Middle frontal gyrus (tissue), 1 donor: ENCODE results near the gene ADAMTS17.

Source experiments
- DNase-seq: peaks from one replicate; pipeline ENCODE4 v3.0.0-alpha.2; 2015; ENCODE audit warnings: low spot score; ENCODE audit errors: extremely low spot score

ADAMTS17 gene

GRCh38 chr15:100310513-100311153, 31.1 kb downstream of the ADAMTS17 start:
- DNase-seq: no peak

DNA sequence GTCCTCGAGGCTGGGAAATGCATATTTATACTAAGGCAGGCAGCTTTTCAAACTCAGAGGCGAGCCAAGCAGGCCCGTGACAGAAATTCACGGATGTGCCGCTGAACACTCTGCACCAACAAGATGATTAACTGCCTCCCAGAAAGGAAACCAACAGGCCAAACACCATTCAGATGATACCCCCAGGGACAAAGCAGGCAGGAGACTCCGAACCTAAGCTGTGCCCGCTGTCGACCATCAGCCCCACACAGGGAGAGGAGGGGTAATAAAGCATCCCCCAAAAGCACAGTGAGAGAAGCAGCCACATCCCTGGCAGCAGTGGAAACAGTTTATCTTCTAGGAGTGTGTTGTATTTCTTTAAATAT, 31.8 kb downstream of the ADAMTS17 start:
- no peak for DNase-seq

- DNase-seq: no peak
Observed at GRCh38 chr15:100309109-100310040, 32.4 kb downstream of the ADAMTS17 start.

GRCh38 chr15:100308608-100309007, 33.2 kb downstream of the ADAMTS17 start:
- DNase-seq: no peak

DNA sequence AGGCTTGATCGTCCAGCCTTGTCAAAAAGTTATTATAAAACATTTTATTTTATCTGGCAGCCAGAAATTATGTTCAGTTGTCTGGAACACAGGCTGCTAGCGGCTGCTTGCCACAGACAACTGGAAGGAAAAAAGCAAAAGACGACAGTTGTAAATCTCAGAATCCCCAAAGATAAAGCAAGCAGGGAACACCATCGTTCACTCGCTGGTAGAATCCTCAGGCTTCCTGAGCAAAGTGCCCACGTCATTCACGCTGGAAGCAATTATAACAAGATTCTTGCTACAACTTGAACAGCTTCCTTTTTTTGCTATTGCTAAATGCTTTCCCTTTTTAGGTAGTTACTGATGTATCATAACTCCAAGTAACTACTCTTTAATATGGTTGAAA, 33.6 kb downstream of the ADAMTS17 start:
- no peak for DNase-seq

DNA sequence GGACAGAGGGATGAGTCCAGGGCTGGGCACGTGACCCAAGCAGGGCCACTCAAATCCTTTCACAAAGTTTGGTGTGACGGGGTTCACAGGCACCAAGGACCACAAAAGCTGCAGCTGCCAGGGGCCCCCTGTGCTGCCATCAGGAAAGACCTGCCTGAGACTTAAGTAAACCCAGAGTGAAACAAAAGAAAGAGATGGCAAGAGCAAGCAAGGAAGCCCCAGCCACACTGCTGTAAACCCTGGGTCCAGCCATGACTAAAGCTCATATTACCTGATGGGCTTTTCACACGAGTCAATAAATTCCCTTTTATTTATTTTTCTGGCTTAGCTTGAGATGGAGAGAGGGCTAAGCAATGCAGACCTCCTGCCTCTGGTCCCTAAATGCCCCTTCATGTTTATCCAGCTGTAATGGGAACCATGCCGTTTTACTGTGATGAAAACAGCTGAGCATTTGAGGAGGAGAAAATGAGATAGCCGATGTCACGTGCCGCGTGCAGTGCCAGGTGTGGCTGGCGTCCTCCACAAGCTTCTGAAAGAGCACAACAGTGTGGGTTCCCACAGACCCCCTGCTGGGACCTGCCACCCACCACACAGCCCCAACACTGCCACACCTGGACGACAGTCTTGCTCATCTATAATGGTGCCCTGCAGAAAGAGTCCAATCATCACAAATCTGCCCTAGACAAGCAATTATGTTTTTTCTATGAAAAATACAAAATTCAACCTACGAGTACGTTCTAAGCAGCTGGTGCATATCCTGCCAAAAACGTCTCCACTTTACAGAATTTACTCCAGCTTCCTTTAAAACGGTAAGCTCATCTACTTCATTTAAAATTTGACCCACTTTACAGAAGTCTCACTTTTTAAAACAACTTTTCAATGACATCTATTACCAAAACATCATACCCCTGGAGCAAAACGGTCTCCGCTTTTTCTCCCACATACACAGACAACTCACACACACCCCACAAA, 34.2 kb downstream of the ADAMTS17 start:
- DNase-seq: no peak

- DNase-seq: no peak
Observed at GRCh38 chr15:100306098-100306497, 35.7 kb downstream of the ADAMTS17 start.

GRCh38 chr15:100301910-100302431, 39.8 kb downstream of the ADAMTS17 start:
- DNase-seq: no peak

DNA sequence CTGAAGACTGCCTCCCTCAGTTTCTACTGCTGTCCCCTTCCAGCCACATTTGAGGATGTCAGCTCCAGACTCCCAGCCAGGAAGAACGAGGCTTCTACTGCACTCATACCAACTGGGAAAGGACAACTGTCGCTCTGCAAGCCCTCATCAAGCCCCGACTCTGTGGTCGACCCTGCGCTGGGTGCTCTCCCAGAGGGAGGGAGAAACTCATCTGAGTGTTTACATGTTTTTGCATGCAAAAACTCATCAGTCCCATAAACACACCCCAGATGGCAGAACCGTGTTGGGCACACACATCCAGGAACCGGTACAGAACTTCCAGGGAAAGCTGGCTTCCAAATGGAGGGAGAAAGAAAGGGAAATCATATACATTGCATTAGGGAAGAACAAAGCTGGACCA, 43.5 kb downstream of the ADAMTS17 start:
- DNase-seq: no peak

- DNase-seq: no peak
Observed at GRCh38 chr15:100297812-100298211, 44.0 kb downstream of the ADAMTS17 start.

- no peak for DNase-seq
Observed at GRCh38 chr15:100295939-100296565, 45.7 kb downstream of the ADAMTS17 start.

DNA sequence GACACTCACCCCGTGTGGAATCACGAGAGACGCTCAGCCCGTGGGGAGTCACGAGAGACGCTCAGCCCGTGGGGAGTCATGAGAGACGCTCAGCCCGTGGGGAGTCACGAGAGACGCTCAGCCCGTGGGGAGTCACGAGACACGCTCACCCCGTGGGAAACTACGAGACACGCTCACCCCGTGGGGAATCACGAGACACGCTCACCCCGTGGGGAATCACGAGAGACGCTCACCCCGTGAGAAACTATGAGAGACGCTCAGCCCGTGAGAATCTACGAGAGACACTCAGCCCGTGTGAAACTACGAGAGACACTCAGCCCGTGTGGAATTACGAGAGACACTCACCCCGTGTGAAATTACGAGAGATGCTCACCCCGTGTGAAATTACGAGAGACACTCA, 49.8 kb downstream of the ADAMTS17 start:
- no peak for DNase-seq

DNA sequence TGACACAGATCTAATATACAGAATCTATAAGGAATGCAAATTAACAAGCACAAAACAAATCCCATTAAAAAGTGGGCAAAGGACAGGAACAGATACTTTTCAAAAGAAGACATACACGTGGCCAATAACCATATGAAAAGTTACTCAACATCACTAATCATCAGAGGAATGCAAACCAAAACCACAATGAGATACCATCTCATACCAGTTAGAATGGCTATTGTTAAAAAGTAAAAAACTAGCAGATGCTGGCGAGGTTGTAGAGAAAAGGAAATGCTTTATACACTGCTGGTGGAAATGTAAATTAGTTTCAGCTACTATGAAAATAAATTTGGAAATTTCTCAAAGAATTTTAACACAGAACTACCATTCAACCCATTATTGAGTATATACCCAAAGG, 50.7 kb downstream of the ADAMTS17 start:
- DNase-seq: no peak

- DNase-seq: no peak
Observed at GRCh38 chr15:100285641-100286295, 56.0 kb downstream of the ADAMTS17 start.

GRCh38 chr15:100284701-100285100, 57.1 kb downstream of the ADAMTS17 start:
- DNase-seq: no peak

GRCh38 chr15:100284191-100284590, 57.6 kb downstream of the ADAMTS17 start:
- no peak for DNase-seq

DNA sequence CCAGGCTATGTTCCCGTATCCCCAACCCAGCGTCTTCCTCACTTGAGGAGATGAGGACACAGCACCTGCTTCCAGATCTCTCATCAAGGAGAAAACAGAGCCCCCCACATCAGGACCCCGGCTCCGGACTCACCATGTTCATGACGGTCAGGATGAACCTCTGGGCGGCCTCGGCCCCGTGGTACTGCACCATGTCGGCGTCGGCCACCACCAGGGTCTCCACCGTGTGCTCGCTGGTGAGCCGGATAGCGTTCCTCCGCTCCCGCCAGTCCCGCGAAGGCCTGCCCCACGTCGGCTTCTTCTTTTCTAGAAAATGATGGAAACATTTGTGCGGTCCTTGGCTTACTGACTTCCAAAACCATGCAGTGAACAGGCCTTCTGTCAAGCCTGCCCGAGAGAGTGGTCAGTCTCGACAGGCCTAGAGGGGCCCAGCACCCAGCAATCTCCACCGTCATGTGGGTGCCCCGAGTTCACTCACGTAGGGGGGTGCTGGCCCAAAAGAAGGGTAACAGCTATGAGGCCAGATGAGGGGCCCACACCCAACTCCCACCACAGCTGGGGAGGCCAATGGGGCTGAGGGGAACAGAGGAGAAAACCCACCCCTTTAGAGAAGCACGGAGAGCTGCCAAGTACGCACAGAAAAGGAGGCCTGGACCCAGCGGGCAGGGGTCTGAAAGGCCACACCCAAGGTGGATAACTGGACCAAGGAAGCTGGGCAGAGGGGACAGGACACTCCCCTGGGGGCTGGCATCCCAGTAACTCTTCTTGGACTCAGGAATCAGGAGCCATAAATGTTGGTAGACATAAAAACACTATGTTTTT, 60.5 kb downstream of the ADAMTS17 start:
- DNase-seq: no peak

DNA sequence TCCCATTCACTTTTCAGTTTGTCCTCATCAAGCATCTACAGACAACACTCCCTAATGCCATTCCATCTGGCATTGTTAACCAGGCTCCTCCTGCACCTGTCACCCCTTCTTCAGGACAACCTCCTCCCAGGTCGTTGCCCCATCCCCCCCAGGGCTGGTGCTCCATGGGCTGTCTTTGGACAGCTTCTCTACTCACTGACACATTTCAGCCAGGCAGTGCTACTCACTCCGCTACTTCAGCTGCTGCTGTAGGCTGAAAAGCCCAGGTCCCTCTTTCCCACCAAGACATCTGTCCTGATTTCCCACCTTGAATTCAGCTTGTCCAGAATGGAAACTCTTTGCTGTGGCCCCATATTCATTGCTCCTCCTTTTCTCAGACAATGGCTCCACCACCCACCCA, 61.9 kb downstream of the ADAMTS17 start:
- DNase-seq: no peak

- DNase-seq: no peak
Observed at GRCh38 chr15:100279446-100279845, 62.3 kb downstream of the ADAMTS17 start.
